ENCODE measurements around the gene SLC39A13. TPM values are rescaled to one million over a fixed set of nuclear protein-coding genes. Genes with fewer than 3 reads are reported as not detected.

SLC39A13 gene
- total and polyA plus RNA-seq, 2 donors from 2014 or later = 80.6 to 93.2 TPM

DNA sequence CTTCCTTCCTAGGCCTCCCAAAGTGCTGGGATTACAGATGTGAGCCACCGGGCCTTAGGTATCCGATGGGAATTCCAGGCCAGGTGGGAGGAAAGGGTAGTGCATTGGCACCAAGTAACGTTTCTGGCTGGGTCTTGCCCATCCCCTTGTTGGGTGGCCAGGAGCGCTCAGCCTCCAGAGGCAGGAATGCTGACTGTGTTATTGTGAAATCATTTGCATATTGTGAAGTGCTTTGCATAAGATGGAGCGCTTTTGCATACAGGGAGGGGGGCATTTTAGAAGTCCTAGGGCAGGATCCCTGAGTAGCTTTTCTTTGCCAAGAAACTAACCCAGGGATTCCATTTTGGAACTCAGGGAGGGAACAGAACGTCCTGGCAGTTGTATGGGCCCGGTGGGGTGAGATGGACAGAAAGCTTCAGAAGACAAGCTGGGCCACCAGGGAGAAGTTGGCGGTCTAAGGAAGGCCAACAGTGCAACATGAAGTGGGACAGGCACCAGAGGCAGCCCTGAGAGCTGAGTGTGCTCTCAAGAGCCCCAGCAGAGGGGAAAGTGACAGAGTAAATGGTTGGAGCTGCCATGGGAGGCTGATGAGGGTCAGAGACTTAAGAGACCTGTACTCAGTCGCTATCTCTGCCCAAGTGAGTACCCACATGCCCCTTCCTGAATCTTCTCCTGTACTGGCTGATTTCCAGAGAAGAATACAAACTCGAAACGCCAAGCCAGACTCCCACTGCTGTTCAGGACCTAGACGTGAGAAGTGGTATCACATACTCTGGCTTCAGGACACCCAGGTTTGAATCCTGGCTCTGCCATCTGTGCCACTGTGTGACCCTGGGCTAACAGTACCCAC, 1.3 kb upstream of the SLC39A13 start:
- TF ChIP-seq, protein P1, sequence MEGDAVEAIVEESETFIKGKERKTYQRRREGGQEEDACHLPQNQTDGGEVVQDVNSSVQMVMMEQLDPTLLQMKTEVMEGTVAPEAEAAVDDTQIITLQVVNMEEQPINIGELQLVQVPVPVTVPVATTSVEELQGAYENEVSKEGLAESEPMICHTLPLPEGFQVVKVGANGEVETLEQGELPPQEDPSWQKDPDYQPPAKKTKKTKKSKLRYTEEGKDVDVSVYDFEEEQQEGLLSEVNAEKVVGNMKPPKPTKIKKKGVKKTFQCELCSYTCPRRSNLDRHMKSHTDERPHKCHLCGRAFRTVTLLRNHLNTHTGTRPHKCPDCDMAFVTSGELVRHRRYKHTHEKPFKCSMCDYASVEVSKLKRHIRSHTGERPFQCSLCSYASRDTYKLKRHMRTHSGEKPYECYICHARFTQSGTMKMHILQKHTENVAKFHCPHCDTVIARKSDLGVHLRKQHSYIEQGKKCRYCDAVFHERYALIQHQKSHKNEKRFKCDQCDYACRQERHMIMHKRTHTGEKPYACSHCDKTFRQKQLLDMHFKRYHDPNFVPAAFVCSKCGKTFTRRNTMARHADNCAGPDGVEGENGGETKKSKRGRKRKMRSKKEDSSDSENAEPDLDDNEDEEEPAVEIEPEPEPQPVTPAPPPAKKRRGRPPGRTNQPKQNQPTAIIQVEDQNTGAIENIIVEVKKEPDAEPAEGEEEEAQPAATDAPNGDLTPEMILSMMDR (IDR thresholded peaks at IDR 0.05; ENCODE audit: borderline replicate concordance, extremely low read depth, insufficient read depth) = no peak
- no peaks in the 10 kb centered on the region for H3K9me3 ChIP-seq (ENCODE audit: control insufficient read depth in 2 of 3, insufficient read depth in 1 of 3, low read length in 3 of 3)
- intact Hi-C loops (cut with DNase I) = no loop called here
- peak overlapping the region; percentile 73 to 97 (median 88) for H3K4me3 ChIP-seq (ENCODE audit: low read length in 3 of 3)
- peak overlapping the region; percentile 86 to 99 (median 95) for H3K9ac ChIP-seq (ENCODE audit: low read length in 3 of 3)
- H3K27ac ChIP-seq (ENCODE audit: low read depth in 2 of 2, low read length in 2 of 2) = peak overlapping the region; percentile 89 to 99
- peaks cover 0 to 5% (median 0%) of the 10 kb centered on the region in 3 donors for H3K36me3 ChIP-seq (ENCODE audit: control insufficient read depth in 2 of 3, insufficient read depth in 3 of 3, low read length in 3 of 3)
- DNase-seq (peak in 2 of 5 donors; percentile 51 to 67), FAIRE-seq (no peak)
- no peaks in the 10 kb centered on the region for H3K27me3 ChIP-seq (ENCODE audit: control insufficient read depth, insufficient read depth, low read length)
- H3K4me1 ChIP-seq (ENCODE audit: control insufficient read depth in 2 of 3, insufficient read depth in 2 of 3, low read depth in 1 of 3, low read length in 3 of 3) = peaks cover 5 to 22% (median 15%) of the 10 kb centered on the region in 3 donors

DNA sequence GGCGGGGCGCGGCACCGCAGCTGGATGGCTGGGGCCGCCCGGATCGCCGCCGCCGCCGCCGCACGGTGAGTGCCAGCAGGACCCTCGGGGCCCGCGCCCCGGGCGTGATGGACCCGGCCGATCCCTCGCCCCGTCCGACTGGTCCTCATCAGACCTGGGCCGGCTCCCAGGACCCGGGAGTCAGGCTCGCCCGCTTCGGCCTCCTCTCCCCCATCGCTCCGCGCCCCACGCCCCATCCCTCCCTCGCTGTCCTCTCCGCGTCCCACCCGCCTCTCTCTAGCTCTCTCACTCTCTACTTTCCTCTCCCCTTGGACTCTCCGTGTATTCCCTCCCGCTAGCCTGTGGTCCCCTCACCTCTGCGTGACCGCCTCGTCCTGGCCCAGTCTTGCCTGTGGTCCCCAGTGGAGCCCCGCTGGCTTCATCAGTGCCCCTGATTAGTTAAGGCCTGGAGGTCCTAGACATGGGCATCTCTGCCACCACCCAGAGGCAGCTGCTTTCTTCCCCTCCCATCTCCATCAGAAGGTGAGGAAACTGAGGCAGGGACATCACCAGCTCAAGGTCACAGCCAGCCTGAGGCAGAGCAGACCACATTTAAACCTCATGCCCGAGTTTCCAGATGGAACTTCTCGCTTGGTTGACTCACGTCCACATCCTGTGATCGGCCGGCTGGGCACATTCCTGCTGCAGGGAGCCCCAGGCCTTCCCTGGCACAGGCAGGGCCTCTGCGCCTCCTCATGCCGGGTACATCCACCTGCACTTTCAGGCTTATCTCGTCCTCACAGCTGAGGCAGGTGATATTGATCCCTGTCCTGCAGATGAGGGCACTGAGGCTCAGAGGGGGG, 429 bp downstream of the SLC39A13 start:
- Histone ChIP-seq H3K9ac (ENCODE audit: low read length in 3 of 3) (peak overlapping the region; percentile 58 to 99 (median 68)), H3K4me1 (ENCODE audit: control insufficient read depth in 2 of 3, insufficient read depth in 2 of 3, low read depth in 1 of 3, low read length in 3 of 3) (peaks cover 5 to 22% (median 15%) of the 10 kb centered on the region in 3 donors), H3K27me3 (ENCODE audit: control insufficient read depth, insufficient read depth, low read length) (no peaks in the 10 kb centered on the region), H3K36me3 (ENCODE audit: control insufficient read depth in 2 of 3, insufficient read depth in 3 of 3, low read length in 3 of 3) (peaks cover 0 to 6% (median 0%) of the 10 kb centered on the region in 3 donors), H3K4me3 (ENCODE audit: low read length in 3 of 3) (peak overlapping the region; percentile 67 to 94 (median 79)), H3K9me3 (ENCODE audit: control insufficient read depth in 2 of 3, insufficient read depth in 1 of 3, low read length in 3 of 3) (no peaks in the 10 kb centered on the region), H3K27ac (ENCODE audit: low read depth in 2 of 2, low read length in 2 of 2) (peak overlapping the region; percentile 95 to 97)
- TF ChIP-seq, protein P1 (IDR thresholded peaks at IDR 0.05; ENCODE audit: borderline replicate concordance, extremely low read depth, insufficient read depth) = no peak
- intact Hi-C loops (cut with DNase I) = no loop called here
- no peak for FAIRE-seq
- peak; percentile 81 to 91 (median 88) for DNase-seq

DNA sequence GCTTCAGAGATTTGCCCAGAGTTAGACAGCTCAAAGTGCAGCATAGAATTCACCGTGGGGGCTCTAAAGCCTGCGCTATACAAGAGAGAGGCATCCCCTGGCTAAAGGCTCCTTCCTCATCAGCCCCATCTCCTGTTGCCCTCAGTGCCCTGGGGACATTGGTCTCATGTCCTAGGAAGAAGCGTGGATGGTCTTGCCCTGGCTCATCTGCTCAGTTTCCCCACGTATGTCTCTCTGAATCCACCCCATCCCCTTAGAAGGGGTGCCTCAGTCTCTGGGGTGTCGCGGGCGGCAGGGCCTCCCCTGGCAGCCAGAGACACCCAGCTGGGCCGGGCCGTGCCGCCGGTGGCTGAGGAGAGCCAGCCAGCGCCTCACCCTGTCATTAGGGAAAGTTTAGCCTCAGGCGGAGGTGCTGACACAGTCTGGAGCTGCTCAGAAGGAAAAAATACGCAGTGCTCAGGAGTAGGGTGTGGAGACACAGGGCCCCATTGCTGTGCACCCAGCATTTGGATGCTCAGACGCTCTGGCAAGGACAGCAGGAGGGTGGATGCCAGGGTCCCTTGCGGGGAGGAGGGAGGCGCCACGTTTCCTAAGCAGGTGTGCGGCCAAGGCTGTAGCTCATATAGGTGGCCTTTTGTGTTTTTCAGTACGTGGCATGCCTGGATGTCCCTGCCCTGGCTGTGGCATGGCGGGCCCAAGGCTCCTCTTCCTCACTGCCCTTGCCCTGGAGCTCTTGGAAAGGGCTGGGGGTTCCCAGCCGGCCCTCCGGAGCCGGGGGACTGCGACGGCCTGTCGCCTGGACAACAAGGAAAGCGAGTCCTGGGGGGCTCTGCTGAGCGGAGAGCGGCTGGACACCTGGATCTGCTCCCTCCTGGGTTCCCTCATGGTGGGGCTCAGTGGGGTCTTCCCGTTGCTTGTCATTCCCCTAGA, 1.3 kb downstream of the SLC39A13 start:
- peak overlapping the region; percentile 20 to 99 (median 58) for H3K9ac ChIP-seq (ENCODE audit: low read length in 3 of 3)
- intact Hi-C loops (cut with DNase I) = no loop called here
- peak overlapping the region; percentile 95 to 97 for H3K27ac ChIP-seq (ENCODE audit: low read depth in 2 of 2, low read length in 2 of 2)
- TF ChIP-seq, protein P1 (IDR thresholded peaks at IDR 0.05; ENCODE audit: borderline replicate concordance, extremely low read depth, insufficient read depth) = no peak
- DNase-seq (peak in 2 of 5 donors; percentile 54 to 78), FAIRE-seq (no peak)
- H3K36me3 ChIP-seq (ENCODE audit: control insufficient read depth in 2 of 3, insufficient read depth in 3 of 3, low read length in 3 of 3) = peaks cover 0 to 10% (median 0%) of the 10 kb centered on the region in 3 donors
- no peaks in the 10 kb centered on the region for H3K27me3 ChIP-seq (ENCODE audit: control insufficient read depth, insufficient read depth, low read length)
- peak overlapping the region; percentile 67 to 94 (median 79) for H3K4me3 ChIP-seq (ENCODE audit: low read length in 3 of 3)
- H3K4me1 ChIP-seq (ENCODE audit: control insufficient read depth in 2 of 3, insufficient read depth in 2 of 3, low read depth in 1 of 3, low read length in 3 of 3) = peaks cover 5 to 22% (median 15%) of the 10 kb centered on the region in 3 donors
- H3K9me3 ChIP-seq (ENCODE audit: control insufficient read depth in 2 of 3, insufficient read depth in 1 of 3, low read length in 3 of 3) = no peaks in the 10 kb centered on the region

Measured in kidney (tissue), 14 donors.